DND-41 (cell line): ENCODE results near the gene MTA3.

Experiments
- EZH2 ChIP-seq: IDR thresholded peaks from 3 replicates; pipeline ENCODE4 v1.6.1; 2012; ENCODE audit warnings: borderline replicate concordance, low read depth, mild to moderate bottlenecking, moderate library complexity, low read length, inconsistent platforms; ENCODE audit not compliant: severe bottlenecking
- TF ChIP-seq, protein P1 (sequence below): IDR thresholded peaks from 2 replicates; pipeline ENCODE4 v1.5.1; 2012; ENCODE audit warnings: borderline replicate concordance, low read length, moderate library complexity, mild to moderate bottlenecking; ENCODE audit not compliant: poor library complexity, severe bottlenecking; ENCODE audit errors: extremely low read depth

DNA sequence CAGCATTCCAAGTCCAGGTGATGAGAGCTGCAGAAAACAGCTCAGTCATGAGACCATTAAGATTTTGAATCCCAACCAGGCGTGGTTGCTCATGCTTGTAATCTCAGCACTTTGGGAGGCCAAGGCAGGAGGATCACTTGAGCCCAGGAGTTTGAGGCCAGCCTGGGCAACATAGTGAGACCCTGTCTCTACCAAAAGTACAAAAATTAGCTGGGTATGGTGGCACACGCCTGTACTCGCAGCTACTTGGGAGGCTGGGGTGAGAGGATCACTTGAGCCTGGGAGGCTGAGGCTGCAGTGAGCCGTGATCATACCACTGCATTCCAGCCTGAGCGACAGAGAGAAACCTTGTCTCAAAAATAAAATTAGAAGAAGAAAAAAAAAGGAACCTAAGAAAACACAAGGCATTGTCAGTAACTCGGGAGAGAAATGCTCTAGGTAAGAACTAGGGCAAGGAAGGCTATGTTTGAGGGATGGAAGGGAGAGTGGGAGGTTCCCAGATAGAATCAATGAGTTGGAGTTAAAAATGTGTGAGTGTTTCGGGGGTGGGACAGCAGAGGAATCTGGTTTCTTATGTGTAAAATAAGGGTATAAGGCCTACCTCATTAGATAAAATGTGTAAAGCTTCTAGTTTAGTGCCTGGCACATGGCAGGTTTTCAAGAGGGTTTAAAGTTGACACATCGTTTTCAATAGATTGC lies 23.3 kb upstream of the MTA3 start:
- TF ChIP-seq EZH2, result no peak
- TF ChIP-seq, protein P1, sequence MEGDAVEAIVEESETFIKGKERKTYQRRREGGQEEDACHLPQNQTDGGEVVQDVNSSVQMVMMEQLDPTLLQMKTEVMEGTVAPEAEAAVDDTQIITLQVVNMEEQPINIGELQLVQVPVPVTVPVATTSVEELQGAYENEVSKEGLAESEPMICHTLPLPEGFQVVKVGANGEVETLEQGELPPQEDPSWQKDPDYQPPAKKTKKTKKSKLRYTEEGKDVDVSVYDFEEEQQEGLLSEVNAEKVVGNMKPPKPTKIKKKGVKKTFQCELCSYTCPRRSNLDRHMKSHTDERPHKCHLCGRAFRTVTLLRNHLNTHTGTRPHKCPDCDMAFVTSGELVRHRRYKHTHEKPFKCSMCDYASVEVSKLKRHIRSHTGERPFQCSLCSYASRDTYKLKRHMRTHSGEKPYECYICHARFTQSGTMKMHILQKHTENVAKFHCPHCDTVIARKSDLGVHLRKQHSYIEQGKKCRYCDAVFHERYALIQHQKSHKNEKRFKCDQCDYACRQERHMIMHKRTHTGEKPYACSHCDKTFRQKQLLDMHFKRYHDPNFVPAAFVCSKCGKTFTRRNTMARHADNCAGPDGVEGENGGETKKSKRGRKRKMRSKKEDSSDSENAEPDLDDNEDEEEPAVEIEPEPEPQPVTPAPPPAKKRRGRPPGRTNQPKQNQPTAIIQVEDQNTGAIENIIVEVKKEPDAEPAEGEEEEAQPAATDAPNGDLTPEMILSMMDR, result no peak
